ENCODE data around the gene VSIG10.
A peak's percentile ranks its signal among the peaks of the same experiment; 100 is the strongest.
"Not testable (repeated sequence)": the region's sequence is repeated elsewhere in the genome, so short reads cannot be mapped to it uniquely, and the experiment has no call there.

VSIG10 gene

GRCh38 chr12:118107694-118108093 is 3.9 kb upstream of the VSIG10 start:
- DNase-seq = no peak

- DNase-seq = no peak
These were observed 3.2 kb upstream of the VSIG10 start for GRCh38 chr12:118107011-118107410.

GRCh38 chr12:118103201-118103600 is 610 bp downstream of the VSIG10 start:
- DNase-seq = no peak

- no peak for DNase-seq
These were observed 1.2 kb downstream of the VSIG10 start for GRCh38 chr12:118102609-118103008.

GRCh38 chr12:118102070-118102469 is 1.7 kb downstream of the VSIG10 start:
- DNase-seq = no peak

- no peak for DNase-seq
These were observed 2.8 kb downstream of the VSIG10 start for GRCh38 chr12:118101051-118101450.

- no peak for DNase-seq
These were observed 4.7 kb downstream of the VSIG10 start for GRCh38 chr12:118098911-118099671.

- no peak for DNase-seq
These were observed 5.4 kb downstream of the VSIG10 start for GRCh38 chr12:118098401-118098800.

GRCh38 chr12:118094039-118094438 is 9.8 kb downstream of the VSIG10 start:
- no peak for DNase-seq

GRCh38 chr12:118089782-118090181 is 14.0 kb downstream of the VSIG10 start:
- no peak for DNase-seq

- no peak for DNase-seq
These were observed 21.6 kb downstream of the VSIG10 start for GRCh38 chr12:118082161-118082560.

- not testable (repeated sequence) for DNase-seq
These were observed 22.3 kb downstream of the VSIG10 start for GRCh38 chr12:118081521-118081920.

- no peak for DNase-seq
These were observed 30.0 kb downstream of the VSIG10 start for GRCh38 chr12:118073768-118074167.

GRCh38 chr12:118070650-118071049 is 33.2 kb downstream of the VSIG10 start:
- no peak for DNase-seq

GRCh38 chr12:118068445-118068844 is 35.4 kb downstream of the VSIG10 start:
- DNase-seq = peak; percentile 17 to 48

- DNase-seq = peak; percentile 33 to 41
These were observed 38.4 kb downstream of the VSIG10 start for GRCh38 chr12:118065380-118065779.

GRCh38 chr12:118064608-118065007 is 39.2 kb downstream of the VSIG10 start:
- peak; percentile 45 to 71 for DNase-seq

GRCh38 chr12:118063576-118064391 is 40.0 kb downstream of the VSIG10 start:
- DNase-seq = peak; percentile 45 to 51

GRCh38 chr12:118061873-118062843 is 41.7 kb downstream of the VSIG10 start:
- DNase-seq = peak; percentile 55 to 59

GRCh38 chr12:118061011-118061872 is 42.6 kb downstream of the VSIG10 start, which contains the start of gene WSB2:
Gene WSB2 (minus strand): TSS chr12:118061179. CDS start chr12:118061048, 131 bp downstream.
- DNase-seq = peak; percentile 76 to 89

GRCh38 chr12:118060301-118061010 is 43.4 kb downstream of the VSIG10 start:
- peak in 1 of 2 donors; percentile 41 for DNase-seq
